ENCODE measurements around the gene ABCC12.

GRCh38 chr16:48129926-48130325, 25.9 kb downstream of the ABCC12 start:
- TF ChIP-seq CTCF (conservative IDR thresholded peaks at IDR 0.05; ENCODE audit: low read depth, low read length) (no peak), RFX5 (IDR thresholded peaks at IDR 0.05; ENCODE audit: low read depth, low read length) (no peak), ELK1 (IDR thresholded peaks at IDR 0.05; ENCODE audit: borderline replicate concordance, low read depth, low read length) (no peak), POLR2A (IDR thresholded peaks at IDR 0.05; ENCODE audit: low read depth, low read length) (no peak), MXI1 (IDR thresholded peaks at IDR 0.05; ENCODE audit: borderline replicate concordance, low read depth, low read length) (no peak), RAD21 (IDR thresholded peaks at IDR 0.05; ENCODE audit: low read length) (no peak), CEBPB (IDR thresholded peaks at IDR 0.05; ENCODE audit: low read depth, low read length) (no peak), USF2 (IDR thresholded peaks at IDR 0.05; ENCODE audit: low read depth, low read length) (no peak), MAFK (IDR thresholded peaks at IDR 0.05; ENCODE audit: low read depth, low read length) (no peak)
